ENCODE measurements around the gene KIF3A.

The KIF3A gene

GRCh38 chr5:132754947-132755346, 17.6 kb upstream of the KIF3A start:
- Histone ChIP-seq H3K27ac (ENCODE audit: low read depth, low read length, poor library complexity, severe bottlenecking) (no peak overlapping the region), H3F3A (ENCODE audit: insufficient read depth, low read length) (no peaks in the 10 kb centered on the region), H3K4me3 (ENCODE audit: low read depth, low read length, poor library complexity, severe bottlenecking) (no peak overlapping the region), H3K79me2 (ENCODE audit: insufficient read depth, low read length) (no peaks in the 10 kb centered on the region), H3K9me2 (ENCODE audit: low read depth, low read length) (no peaks in the 10 kb centered on the region), H2AFZ (ENCODE audit: low read length) (no peak overlapping the region), H3K9ac (ENCODE audit: low read length) (no peak overlapping the region), H3K4me1 (ENCODE audit: insufficient read depth, low read length, severe bottlenecking) (peaks cover 7% of the 10 kb centered on the region), H3K4me2 (ENCODE audit: low read length) (no peak overlapping the region), H3K9me3 (ENCODE audit: low read length) (no peaks in the 10 kb centered on the region), H3K27me3 (ENCODE audit: insufficient read depth, low read length) (no peaks in the 10 kb centered on the region), H4K20me1 (ENCODE audit: insufficient read depth, low read length) (no peaks in the 10 kb centered on the region), H3K36me3 (ENCODE audit: insufficient read depth, low read length) (no peaks in the 10 kb centered on the region)
- TF ChIP-seq, protein P1, sequence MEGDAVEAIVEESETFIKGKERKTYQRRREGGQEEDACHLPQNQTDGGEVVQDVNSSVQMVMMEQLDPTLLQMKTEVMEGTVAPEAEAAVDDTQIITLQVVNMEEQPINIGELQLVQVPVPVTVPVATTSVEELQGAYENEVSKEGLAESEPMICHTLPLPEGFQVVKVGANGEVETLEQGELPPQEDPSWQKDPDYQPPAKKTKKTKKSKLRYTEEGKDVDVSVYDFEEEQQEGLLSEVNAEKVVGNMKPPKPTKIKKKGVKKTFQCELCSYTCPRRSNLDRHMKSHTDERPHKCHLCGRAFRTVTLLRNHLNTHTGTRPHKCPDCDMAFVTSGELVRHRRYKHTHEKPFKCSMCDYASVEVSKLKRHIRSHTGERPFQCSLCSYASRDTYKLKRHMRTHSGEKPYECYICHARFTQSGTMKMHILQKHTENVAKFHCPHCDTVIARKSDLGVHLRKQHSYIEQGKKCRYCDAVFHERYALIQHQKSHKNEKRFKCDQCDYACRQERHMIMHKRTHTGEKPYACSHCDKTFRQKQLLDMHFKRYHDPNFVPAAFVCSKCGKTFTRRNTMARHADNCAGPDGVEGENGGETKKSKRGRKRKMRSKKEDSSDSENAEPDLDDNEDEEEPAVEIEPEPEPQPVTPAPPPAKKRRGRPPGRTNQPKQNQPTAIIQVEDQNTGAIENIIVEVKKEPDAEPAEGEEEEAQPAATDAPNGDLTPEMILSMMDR (IDR thresholded peaks at IDR 0.05; ENCODE audit: low read length) = peak; percentile 8; the same call in 1 of the 2 replicates
- no peak for TF ChIP-seq EZH2 (IDR thresholded peaks at IDR 0.05; ENCODE audit: borderline replicate concordance, low read length)

DNA sequence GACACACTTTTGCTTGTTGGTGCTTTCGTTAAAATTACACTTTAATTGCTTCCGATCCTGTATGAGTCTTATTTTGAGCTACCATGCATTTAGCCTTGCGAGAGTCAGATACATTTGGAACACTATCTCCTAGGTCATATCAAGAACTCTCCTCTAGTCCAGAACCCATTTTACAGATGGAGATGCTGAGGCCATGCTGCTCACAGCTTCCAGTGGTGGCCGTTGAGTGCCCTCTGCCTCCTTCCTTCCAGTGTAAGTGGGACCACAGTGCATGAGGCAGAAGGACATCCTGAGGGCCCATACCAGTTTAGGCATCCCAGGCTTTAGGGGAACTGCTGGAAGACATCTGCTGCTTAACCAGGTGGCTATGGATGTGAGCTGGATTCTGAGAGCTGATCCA, 16.8 kb upstream of the KIF3A start:
- Histone ChIP-seq H3K79me2 (ENCODE audit: insufficient read depth, low read length) (no peaks in the 10 kb centered on the region), H3K9me2 (ENCODE audit: low read depth, low read length) (no peaks in the 10 kb centered on the region), H3K4me2 (ENCODE audit: low read length) (no peak overlapping the region), H3K4me1 (ENCODE audit: insufficient read depth, low read length, severe bottlenecking) (peaks cover 7% of the 10 kb centered on the region), H3K36me3 (ENCODE audit: insufficient read depth, low read length) (no peaks in the 10 kb centered on the region), H3K27ac (ENCODE audit: low read depth, low read length, poor library complexity, severe bottlenecking) (no peak overlapping the region), H2AFZ (ENCODE audit: low read length) (no peak overlapping the region), H3K9ac (ENCODE audit: low read length) (no peak overlapping the region), H3F3A (ENCODE audit: insufficient read depth, low read length) (no peaks in the 10 kb centered on the region), H3K27me3 (ENCODE audit: insufficient read depth, low read length) (no peaks in the 10 kb centered on the region), H4K20me1 (ENCODE audit: insufficient read depth, low read length) (no peaks in the 10 kb centered on the region), H3K4me3 (ENCODE audit: low read depth, low read length, poor library complexity, severe bottlenecking) (no peak overlapping the region), H3K9me3 (ENCODE audit: low read length) (no peaks in the 10 kb centered on the region)
- TF ChIP-seq EZH2 (IDR thresholded peaks at IDR 0.05; ENCODE audit: borderline replicate concordance, low read length) = no peak
- TF ChIP-seq, protein P1 (IDR thresholded peaks at IDR 0.05; ENCODE audit: low read length) = no peak

DNA sequence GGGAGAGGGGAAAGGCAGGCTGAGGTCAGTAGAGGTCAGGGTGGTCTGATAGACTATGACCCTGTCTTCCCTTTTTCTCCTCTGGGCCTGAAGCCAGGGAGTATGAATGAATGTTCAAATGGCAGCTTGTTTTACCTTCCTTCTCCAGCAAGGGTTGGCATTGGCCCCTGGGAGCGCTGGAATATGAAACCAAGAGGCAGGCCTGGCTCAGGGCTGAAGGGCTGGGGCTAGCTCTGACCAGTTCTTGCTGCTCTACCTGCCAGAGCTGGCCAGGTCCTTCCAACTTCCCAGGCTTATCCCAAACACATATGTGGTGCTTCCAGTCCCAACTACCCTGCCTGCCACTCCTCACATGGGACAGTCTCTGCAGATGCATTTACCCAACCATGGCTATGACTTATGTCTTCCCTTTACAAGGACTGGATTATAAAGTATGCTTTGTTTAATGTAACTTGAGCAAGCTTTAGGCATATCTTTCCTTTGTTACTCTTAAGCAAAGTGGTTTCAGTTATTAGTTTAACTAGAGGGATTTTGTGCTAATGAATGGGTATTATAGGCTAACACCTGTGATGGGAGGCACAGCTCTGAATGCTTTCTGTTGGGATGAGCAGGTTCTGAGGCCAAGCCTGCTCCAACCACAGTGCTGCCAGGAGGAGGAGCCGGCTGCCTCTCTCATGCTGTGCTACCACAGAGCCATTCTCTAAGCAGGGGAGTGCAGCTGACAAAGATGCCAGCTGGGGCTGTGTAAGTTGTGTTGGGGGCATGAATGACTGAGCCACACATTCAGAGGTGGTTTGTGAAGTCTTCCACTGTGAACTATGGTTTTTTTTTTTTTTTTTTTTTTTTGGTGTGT, 16.0 kb upstream of the KIF3A start:
- no peak overlapping the region for H3K4me3 ChIP-seq (ENCODE audit: low read depth, low read length, poor library complexity, severe bottlenecking)
- no peaks in the 10 kb centered on the region for H3K36me3 ChIP-seq (ENCODE audit: insufficient read depth, low read length)
- no peak overlapping the region for H3K4me2 ChIP-seq (ENCODE audit: low read length)
- no peaks in the 10 kb centered on the region for H4K20me1 ChIP-seq (ENCODE audit: insufficient read depth, low read length)
- no peaks in the 10 kb centered on the region for H3K27me3 ChIP-seq (ENCODE audit: insufficient read depth, low read length)
- H3K4me1 ChIP-seq (ENCODE audit: insufficient read depth, low read length, severe bottlenecking) = peaks cover 7% of the 10 kb centered on the region
- H2AFZ ChIP-seq (ENCODE audit: low read length) = no peak overlapping the region
- no peaks in the 10 kb centered on the region for H3K79me2 ChIP-seq (ENCODE audit: insufficient read depth, low read length)
- H3K9me2 ChIP-seq (ENCODE audit: low read depth, low read length) = no peaks in the 10 kb centered on the region
- H3K27ac ChIP-seq (ENCODE audit: low read depth, low read length, poor library complexity, severe bottlenecking) = no peak overlapping the region
- TF ChIP-seq, protein P1 (IDR thresholded peaks at IDR 0.05; ENCODE audit: low read length) = no peak
- TF ChIP-seq EZH2 (IDR thresholded peaks at IDR 0.05; ENCODE audit: borderline replicate concordance, low read length) = no peak
- no peaks in the 10 kb centered on the region for H3F3A ChIP-seq (ENCODE audit: insufficient read depth, low read length)
- H3K9ac ChIP-seq (ENCODE audit: low read length) = no peak overlapping the region
- H3K9me3 ChIP-seq (ENCODE audit: low read length) = no peaks in the 10 kb centered on the region
